Lower lobe of right lung (tissue), 2 donors: Measurements from ENCODE around the gene CAMK2A. TPM values are rescaled to one million over a fixed set of nuclear protein-coding genes. Genes with fewer than 3 reads are reported as not detected.

Source experiments
- ATAC-seq, 2 donors: fragments of 200-7000 bp; cut with Tn5 transposase; one replicate each; pipeline ENCODE4 v1.9.1; 2020 to 2022; ENCODE audit warnings: mild to moderate bottlenecking in 2 of 2, moderate library complexity in 2 of 2
- DNase-seq: peaks from one replicate; pipeline ENCODE4 v3.0.0-alpha.2; 2020
- H3K27ac ChIP-seq: fragments of 200-600 bp; one replicate; pipeline ENCODE4 v1.8.0; 2022
- H3K27me3 ChIP-seq: fragments of 200-600 bp; one replicate; pipeline ENCODE4 v1.8.0; 2022; ENCODE audit warnings: low read depth
- H3K36me3 ChIP-seq: fragments of 200-600 bp; one replicate; pipeline ENCODE4 v1.8.0; 2022; ENCODE audit warnings: mild to moderate bottlenecking
- H3K4me1 ChIP-seq: fragments of 200-600 bp; one replicate; pipeline ENCODE4 v1.8.0; 2022
- H3K4me3 ChIP-seq: fragments of 200-600 bp; one replicate; pipeline ENCODE4 v1.8.0; 2022; ENCODE audit warnings: mild to moderate bottlenecking
- H3K9me3 ChIP-seq: fragments of 200-600 bp; one replicate; pipeline ENCODE4 v1.8.0; 2022
- intact Hi-C: fragments of 100-400 bp; cut with DNase I; formaldehyde crosslinking; loops from one replicate; pipeline ENCODE4 v1.11.0; 2022
- total RNA-seq: library from RNA; stranded (reverse); fragmentation: NEBNext Ultra II Directional; extraction: Animal tissue kit (Norgen Biotek cat#: 25700); gene quantifications from one replicate; pipeline ENCODE4 v1.2.1, GENCODE V29; 2021
- TF ChIP-seq, protein P1 (sequence below): fragments of 200-600 bp; IDR thresholded peaks from one replicate; pipeline ENCODE4 v1.8.0; 2022; ENCODE audit warnings: antibody characterized with exemption, mild to moderate bottlenecking
- donor health status: DM: no; HTN: yes; CAD: no; lungs with severe emphysema.

CAMK2A gene
- total RNA-seq, 1 donor from 2014 or later: 1.3 TPM

DNA sequence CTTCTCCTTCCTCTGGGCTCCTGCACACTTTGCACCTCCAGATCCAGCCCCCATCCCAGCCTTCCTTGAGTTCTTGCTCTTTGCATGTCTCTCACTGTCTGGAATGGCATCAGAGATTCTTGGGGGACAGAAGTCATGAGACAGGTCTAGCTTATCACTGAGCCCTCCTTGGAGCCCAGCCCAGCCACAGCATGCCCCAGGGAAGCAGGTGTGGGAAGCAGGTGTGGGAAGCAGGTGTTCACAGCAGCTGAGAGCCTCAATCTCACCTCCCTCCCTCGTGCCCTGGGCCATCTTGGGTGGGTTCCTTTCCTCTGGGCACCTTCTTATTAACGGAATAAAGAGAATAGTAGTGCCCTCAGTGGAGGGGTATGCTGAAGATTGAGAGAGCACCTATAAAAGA lies 72.5 kb downstream of the CAMK2A start:
- H3K4me3 ChIP-seq: no peak overlapping the region
- no peaks in the 10 kb centered on the region for H3K9me3 ChIP-seq
- H3K27me3 ChIP-seq: peaks cover 3% of the 10 kb centered on the region
- intact Hi-C loops: no loop called here
- DNase-seq: no peak
- ATAC-seq: no peak
- H3K27ac ChIP-seq: no peak overlapping the region
- no peaks in the 10 kb centered on the region for H3K36me3 ChIP-seq
- TF ChIP-seq, protein P1, sequence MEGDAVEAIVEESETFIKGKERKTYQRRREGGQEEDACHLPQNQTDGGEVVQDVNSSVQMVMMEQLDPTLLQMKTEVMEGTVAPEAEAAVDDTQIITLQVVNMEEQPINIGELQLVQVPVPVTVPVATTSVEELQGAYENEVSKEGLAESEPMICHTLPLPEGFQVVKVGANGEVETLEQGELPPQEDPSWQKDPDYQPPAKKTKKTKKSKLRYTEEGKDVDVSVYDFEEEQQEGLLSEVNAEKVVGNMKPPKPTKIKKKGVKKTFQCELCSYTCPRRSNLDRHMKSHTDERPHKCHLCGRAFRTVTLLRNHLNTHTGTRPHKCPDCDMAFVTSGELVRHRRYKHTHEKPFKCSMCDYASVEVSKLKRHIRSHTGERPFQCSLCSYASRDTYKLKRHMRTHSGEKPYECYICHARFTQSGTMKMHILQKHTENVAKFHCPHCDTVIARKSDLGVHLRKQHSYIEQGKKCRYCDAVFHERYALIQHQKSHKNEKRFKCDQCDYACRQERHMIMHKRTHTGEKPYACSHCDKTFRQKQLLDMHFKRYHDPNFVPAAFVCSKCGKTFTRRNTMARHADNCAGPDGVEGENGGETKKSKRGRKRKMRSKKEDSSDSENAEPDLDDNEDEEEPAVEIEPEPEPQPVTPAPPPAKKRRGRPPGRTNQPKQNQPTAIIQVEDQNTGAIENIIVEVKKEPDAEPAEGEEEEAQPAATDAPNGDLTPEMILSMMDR: no peak
- no peaks in the 10 kb centered on the region for H3K4me1 ChIP-seq

DNA sequence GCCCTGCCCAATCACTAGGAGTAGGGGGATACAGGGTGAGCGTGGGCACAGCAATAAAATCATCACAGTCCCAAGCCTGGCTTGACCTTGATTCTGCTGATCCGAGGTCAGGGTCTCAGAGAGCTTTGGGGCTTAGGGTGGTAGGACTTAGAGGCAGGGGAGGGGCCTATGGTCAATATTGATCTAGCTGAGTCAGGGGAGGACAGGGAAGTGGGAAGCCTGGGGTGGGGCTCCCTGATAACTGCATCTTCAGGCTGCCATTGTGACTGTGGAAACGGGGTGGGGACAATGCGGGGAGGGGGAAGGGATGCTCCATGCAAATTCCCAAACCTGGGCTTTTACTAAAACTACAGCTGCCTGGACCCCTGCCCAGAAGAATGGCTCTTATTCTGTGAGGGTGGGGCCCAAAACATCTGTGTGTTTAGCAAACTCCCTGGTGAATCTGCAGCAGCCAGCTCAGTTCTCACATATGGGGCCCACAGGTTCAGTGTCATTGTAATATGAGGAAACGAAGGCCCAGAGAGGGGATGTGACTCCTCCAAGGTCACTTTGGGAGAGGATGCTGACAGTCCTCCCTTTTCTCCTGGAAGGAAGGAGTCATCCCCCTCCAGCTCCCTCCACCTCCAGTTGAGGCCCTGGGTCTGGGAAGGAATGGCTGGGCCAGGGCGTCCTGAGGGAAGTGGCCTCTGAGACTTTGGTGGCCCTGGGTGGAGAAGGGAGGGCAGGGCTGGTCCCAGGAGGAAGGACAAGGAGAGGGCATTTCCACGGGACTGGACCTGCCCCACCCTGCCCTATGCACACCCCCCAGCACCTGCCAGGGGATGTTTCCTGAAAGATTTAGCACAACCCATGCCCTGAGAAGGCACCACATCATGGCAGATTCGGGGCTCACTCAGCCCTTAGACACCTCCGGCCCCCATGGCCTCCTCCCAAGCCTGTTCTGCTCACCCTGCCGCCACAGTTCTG lies 73.3 kb downstream of the CAMK2A start:
- Histone ChIP-seq H3K9me3 (no peaks in the 10 kb centered on the region), H3K4me1 (no peaks in the 10 kb centered on the region), H3K4me3 (no peak overlapping the region), H3K27ac (no peak overlapping the region), H3K36me3 (no peaks in the 10 kb centered on the region), H3K27me3 (peaks cover 3% of the 10 kb centered on the region)
- TF ChIP-seq, protein P1: no peak
- intact Hi-C loops: no loop called here
- ATAC-seq: no peak
- no peak for DNase-seq

DNA sequence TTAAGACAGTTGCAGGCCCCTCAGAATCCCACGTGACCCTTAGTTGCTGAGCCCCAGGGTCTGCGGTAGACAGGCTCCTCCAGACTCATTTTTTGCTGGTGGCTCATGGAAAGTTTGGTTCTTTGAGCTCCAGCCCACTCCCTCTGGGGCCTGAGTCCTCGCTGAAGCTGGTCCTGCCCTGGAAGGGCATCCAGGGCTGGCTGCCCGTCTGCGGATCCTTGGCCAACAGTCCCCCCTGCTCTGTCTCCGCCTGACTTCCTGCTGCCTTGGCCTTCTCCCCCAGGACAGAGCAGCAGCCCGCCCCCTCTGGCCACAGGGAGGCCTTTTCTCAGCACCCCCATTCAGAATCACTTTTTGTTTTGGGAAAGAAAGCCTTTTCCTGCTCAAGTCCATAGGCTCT lies 75.3 kb downstream of the CAMK2A start:
- Histone ChIP-seq H3K27ac (no peak overlapping the region), H3K9me3 (no peaks in the 10 kb centered on the region), H3K4me1 (peaks cover 2% of the 10 kb centered on the region), H3K4me3 (no peak overlapping the region), H3K27me3 (peaks cover 10% of the 10 kb centered on the region), H3K36me3 (no peaks in the 10 kb centered on the region)
- DNase-seq (no peak), ATAC-seq (no peak)
- TF ChIP-seq, protein P1: no peak
- intact Hi-C loops: no loop called here

DNA sequence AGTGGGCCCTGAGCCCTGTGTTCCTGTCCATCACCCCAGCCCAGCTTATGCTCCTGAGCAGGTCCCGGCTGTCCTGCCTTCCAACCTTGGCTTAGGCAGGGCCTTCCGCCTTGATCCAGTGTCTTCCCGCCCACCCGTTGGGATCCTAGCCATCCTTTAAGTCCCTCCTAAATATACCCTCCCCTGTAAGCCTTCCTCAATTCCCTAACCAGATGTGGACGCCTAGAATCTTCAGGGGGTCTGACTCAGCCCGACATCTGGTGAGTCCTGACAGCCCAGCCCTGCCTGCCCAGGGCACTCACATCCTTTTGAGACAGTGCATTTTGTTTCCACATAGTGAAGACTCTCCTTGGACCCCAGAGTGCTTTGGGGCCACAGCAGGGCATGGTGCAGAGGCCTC lies 76.0 kb downstream of the CAMK2A start:
- Histone ChIP-seq H3K36me3 (no peaks in the 10 kb centered on the region), H3K4me1 (peaks cover 10% of the 10 kb centered on the region), H3K4me3 (no peak overlapping the region), H3K27me3 (peaks cover 15% of the 10 kb centered on the region), H3K27ac (no peak overlapping the region), H3K9me3 (no peaks in the 10 kb centered on the region)
- ATAC-seq: no peak
- TF ChIP-seq, protein P1: no peak
- intact Hi-C loops: no loop called here
- no peak for DNase-seq

DNA sequence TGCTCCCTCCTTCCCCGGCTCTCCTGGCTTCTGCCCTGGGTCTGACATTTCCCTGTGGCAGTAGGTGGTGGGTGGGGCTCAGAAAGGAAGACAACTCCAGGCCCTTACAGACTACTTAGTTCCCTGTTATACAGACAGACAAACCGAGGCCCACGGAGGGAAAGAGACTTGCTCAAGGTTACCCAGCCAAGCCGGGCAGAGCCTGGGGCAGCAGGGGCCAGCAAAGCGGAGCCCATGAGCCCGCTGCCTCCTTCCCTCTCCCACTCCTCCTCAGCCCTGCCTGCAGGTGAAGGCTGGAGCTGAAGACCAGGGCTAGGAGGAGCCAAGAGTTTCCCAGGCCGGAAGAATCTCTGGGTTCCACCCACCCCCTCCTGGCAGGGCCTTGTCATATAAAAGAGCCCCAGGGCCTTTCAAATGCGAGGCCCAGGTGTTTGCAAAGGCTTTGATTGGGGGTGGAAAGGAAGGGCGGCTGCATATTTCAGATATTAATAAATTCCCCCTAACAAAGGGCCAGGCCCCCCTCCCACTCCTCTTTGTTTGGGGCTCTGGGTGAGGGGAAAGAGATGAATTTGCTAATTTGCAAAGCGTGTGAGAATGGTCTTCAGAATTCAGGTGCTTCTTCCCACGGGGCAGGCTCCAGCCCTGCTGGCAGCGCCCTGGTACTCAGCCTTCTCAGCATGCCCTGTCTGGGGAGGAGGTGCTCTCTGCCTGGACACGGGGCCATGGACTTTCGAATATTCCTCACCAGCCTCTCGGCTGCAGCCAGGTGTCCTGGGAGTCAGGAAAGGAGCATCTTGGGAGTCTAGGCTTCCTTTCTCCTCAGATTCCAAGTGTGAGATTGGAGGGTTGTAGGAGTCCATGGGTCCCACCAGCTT lies 78.2 kb downstream of the CAMK2A start:
- H3K4me3 ChIP-seq: no peak overlapping the region
- ATAC-seq (no peak), DNase-seq (no peak)
- H3K4me1 ChIP-seq: peaks cover 12% of the 10 kb centered on the region
- no peaks in the 10 kb centered on the region for H3K36me3 ChIP-seq
- no peaks in the 10 kb centered on the region for H3K9me3 ChIP-seq
- TF ChIP-seq, protein P1: no peak
- intact Hi-C loops: no loop called here
- H3K27me3 ChIP-seq: peaks cover 13% of the 10 kb centered on the region
- H3K27ac ChIP-seq: no peak overlapping the region
